Cortex of kidney (tissue), 1 donor: ENCODE results near the gene LRRTM4.

Experiments used
- DNase-seq: peaks from one replicate; lab custom pipeline; 2025; lab: John Stamatoyannopoulos, UW

LRRTM4 gene

DNA sequence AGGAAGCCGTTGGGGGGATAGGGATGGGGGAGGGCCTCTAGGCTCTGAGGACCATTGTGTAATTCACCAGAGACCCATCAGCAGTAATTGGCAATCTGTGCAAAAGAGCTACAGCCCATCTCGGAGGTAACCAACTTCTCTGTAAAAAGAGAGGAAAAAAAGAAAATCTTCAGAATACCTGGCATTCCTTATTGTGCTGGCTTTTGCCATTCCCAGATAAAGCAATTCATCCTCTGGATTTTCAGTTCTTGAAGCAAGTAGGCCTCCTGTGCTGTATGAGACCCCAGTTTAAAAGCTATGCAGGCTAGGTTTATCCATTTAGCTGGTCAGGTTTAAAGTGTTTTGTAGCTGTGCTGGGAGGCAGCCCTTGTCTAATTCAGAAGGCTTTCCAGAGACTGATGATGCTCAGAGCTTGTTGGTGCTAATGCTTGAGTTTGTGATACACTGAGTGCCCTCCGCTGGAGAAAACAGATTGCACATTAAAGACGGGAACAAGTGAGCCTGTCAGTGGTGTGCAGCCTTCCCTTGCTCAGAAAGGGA lies at the start of gene LRRTM4:
TSS of gene LRRTM4 (minus strand) at position 446 of the 540 bp plus-strand sequence.
- no peak for DNase-seq

- no peak for DNase-seq
Measured at GRCh38 chr2:77571545-77571944, 49.4 kb upstream of the LRRTM4 start.

DNA sequence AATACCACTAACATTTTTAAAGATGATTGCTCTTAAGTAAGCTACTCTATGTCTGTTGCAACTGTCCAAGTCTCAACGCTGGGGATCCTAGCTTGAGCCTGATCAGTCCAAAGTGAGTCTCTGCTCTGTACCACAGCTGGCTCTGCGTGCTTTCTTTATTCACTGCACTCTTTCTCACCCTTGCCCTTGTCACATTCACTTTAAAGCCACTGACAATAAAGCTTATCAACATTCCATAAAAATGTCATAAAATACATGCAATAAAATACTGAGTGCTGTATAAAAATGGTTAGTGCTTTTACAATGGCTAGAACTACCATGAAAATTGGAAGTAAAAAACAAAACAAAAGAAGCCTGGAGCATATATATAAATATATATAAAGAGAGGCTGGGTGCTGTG lies 45.5 kb upstream of the LRRTM4 start:
- no peak for DNase-seq

DNA sequence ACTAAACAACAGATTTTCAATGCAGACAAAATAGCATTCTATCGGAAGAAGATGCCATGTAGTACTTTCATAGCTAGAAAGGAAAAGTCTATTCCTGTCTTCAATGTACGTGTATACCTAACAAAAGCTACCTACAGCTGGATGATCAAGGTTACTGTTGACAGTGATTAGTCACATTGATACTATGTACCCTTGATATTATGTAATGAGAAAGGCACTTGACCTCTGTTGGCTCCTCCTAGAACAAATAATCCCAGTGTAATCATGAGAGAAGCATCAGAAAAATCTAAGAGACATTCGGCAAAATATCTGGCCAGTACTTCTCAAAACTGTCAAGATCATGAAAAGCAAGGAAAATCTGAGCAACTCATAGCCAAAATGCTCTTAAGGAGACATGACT lies 44.4 kb upstream of the LRRTM4 start:
- no peak for DNase-seq

- DNase-seq: no peak
Measured at GRCh38 chr2:77566131-77566530, 44.0 kb upstream of the LRRTM4 start.

- DNase-seq: no peak
Measured at GRCh38 chr2:77552956-77553355, 30.8 kb upstream of the LRRTM4 start.

DNA sequence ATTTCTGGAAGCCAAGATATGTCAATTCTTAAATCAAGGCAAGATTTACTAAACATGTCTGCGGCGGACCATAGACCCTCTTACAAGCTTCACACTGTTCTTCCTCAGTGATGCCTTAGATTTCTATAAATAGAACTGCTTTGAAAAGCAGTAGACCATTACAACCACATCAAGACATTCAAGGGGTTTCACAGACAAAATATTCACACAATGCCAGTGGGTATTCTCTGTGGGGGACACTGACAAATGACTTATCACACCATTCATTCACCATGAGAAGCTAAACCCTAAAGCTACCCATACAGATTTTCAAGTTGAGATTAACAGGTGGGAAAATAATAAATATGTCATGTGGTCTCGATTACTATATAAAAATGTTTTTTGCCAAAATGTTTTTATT lies 15.9 kb upstream of the LRRTM4 start:
- DNase-seq: no peak

DNA sequence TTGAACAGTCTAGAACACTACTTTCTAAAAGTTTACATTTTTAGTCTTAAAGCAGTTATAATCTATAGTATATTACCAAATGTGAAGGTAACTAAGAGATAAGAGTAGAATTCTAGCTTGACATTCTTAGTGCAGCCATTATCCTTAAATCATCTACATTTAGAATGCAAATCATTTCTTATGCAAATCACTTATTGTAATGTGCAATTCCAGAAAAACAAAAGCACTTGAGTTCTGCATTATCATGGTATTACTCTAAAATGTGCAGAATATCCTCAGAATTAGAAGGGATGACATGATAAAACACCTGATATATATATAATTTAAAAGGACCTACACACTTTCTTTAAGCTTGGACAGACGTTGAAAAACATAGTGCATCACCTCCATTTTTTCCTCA lies 712 bp upstream of the LRRTM4 start:
- no peak for DNase-seq

DNA sequence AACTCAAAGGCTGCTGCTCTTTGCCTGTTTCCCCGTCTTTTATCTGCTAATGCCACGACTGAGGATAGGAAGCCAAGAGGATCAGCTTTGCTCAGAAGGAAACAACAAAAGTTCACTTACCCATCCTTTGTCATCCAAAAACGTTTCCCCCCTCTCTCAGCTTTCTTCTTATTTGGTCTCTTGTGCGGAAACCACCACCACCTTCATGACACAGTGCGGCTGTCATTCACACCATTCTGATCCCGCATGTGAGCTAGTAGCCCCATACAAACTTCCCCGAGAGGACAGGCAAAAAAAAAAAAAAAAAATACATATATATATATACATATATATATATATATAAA lies 656 bp downstream of the LRRTM4 start:
- no peak for DNase-seq

DNA sequence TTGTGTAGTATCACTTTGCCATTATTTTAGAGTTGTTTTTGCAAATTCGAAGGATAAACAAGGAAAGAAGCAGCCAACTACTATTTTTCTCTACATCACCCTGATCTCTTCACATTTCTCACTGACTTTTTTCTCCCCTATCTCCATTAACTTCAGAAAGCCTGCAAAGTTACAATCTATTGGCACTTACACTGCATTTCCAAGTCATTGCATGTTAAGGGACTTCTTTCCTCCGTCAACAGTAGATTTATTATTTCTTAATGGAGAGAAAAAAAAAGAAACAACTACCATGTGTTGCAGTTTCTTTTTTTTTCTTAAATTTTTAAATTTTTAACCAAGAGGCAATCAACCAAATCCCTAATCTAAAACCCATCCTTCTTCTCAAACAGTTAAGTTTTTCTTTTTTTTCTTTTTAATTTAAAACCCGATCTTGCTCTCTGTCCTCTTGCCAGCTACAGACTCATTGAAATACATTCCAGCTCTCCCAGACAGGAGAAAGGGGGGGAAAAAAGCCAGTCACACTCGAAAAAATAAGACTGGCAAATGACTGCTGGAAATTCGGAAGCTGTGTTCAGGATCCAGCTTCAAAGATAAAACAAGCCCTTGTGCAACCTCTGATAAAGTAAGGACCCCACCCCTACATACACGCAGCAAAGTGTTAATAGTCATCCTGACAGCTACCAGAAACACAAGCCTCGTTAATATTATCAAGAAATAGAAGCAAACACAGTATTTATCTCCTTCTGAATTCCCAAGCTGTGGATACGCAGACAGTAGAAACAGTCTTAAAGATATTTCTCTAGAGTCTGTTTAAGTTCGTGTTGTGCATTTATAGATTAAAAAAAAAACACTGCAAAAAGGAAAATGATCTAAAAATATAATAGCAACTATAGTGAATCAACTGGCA lies 1.3 kb downstream of the LRRTM4 start:
- no peak for DNase-seq

- DNase-seq: no peak
Measured at GRCh38 chr2:77519888-77520506, 2.2 kb downstream of the LRRTM4 start.

DNA sequence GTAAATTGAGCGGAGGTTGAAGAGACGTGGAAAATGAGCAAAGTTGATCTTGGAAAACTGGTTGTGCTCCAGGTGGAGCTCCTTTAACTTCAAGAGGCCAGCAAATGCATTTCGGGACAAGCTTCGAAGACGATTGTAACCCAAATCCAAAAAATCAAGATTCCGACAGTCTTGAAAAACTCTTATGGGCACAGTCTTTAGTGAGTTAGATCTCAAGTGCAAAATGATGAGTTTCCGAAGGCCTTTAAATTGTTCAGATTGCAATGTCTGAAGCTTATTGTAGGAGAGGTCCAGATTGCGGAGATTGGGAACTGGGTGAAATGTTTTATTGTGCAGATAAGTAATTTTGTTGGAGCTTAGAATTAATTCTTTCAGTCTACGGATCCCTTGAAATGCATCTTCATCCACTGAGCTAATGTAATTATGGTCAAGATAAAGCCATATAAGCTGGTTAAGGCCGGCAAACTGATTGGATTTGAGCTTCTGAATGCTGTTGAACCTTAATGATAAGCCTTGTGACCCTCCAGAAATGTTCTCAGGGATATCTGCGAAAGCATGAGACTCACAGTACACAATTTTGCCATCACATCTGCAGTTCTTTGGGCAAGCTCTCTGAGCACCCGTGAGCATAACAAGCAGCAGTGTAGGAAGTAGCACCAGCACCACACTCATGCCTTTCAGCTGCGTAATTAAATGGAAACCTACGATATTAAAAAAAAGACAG lies 2.9 kb downstream of the LRRTM4 start:
- no peak for DNase-seq

DNA sequence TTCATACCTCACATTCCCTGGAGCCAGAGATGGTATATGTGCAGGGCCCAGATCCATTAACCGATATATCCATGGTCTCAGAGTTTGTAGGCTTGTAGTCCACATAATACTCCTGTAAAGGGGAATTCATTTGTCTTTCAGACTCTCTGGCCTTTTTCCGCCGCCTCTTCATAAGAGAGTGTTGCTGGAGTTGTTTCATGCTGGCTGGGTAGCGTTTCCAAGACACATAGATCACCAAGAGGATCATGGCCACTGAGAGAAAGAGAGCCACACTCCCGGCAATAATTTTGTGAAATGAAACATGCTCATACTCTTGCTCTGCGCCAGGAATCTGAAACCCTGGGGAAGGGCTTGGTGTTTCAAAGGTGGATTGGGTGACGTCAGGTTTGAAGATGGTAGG lies 3.9 kb downstream of the LRRTM4 start:
- no peak for DNase-seq

DNA sequence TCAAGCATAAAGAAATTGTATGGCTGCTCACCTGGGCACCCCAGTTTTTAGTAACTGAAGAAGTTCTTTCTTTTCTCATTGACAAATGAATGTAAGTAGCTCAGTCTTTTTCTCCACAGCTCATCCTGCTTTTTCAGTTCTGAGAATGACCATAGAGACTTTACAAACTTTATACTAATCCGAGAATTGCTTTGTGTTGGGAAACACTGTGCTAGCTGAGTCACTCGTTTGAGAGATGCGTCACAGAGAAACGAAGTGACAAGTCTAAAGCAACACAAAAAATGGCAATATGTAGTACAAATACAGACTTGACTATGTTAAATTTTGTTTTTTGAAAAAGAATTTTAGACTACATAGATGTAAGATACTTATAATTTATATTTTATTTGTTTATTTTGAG lies 9.0 kb downstream of the LRRTM4 start:
- DNase-seq: no peak

DNA sequence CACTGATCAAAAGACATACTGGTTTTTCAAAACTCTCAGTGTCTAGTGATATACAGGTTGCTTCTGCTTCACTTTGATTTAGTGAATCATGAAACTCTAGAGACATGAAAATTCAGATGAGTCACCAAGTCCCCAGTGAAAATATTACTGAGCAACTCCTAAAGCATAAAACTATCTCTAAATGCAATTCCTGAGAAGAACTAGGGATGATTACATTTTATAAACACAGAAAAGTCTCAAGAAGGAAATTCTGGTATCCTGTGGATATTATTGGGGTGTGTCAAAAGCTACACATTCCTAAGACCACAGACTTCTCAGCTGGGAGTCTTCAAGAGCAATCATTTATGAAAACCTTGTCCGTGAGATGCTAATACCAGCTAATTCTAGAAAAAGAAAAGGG lies 9.7 kb downstream of the LRRTM4 start:
- DNase-seq: no peak

DNA sequence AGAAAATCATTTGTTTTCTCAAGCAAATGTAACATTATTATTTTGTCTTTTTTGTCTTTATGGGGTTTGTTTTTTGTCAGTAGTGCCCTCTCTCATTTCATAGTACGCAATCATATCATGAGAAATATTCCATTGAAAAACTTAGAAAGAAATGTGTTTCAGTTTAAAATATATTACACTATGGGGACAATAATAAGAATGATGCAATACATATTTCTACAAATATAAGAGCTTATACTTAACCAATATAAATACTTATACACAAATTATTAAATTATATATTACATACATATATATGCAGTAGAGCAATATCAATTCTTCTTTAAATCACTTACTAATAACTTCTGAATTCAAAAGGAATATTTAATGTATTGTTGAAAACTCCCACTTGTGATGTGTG lies 13.7 kb downstream of the LRRTM4 start:
- DNase-seq: no peak

GRCh38 chr2:77507657-77508056 lies 14.5 kb downstream of the LRRTM4 start:
- DNase-seq: no peak

DNA sequence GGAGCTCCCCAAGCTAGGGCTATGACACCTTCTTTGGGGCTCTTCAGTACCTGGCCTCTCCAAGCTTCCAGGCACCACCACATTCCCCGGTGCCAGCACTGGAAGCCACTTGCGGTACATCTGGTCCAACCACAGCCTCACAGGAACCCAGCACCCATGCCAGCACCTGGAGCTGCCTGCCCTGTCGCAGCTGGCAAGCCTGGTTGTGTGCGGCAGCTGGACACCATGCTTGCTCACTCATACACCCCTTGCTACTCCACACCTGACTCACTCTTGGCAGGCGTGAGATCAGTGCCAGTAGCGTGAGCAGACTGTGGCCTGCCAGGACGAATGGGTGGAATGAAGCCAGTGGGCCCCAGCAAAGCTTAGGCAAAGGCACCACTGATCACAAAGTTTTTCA lies 34.0 kb downstream of the LRRTM4 start:
- DNase-seq: no peak

DNA sequence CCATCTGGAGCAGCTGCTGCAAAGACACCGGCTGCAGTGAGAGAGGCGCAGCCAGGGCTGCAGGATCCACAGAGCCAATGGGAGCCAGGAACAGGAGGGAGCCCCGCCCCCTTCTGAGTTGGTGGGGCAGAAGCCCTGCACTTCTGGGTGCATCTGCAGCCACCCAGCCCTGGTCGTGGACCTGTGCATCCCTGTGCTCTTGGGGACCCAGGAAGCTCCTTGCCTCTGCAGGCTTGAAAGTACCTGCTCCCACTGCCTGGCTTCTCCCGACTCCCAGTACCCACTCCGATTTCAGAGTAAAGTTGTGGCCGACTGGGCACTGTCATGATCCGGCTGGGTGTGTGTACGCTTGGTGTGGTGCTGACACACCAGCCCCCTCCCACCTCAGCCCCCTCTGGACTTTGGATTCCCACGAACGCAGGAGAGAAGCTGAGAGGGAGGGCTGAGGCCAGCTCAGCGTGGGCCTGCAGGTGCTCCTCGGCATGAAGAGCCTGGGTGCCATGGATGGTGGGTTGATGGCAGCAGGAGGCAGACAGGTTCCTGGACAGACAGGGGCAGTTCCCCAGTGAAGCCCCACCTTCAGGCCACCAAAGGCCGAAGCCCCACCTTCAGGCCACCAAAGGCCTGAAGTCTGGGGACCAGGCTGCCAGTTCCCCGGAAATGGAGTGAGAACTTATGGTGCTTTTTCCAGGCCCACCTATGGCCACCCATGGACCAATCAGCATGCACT lies 34.9 kb downstream of the LRRTM4 start:
- no peak for DNase-seq

DNA sequence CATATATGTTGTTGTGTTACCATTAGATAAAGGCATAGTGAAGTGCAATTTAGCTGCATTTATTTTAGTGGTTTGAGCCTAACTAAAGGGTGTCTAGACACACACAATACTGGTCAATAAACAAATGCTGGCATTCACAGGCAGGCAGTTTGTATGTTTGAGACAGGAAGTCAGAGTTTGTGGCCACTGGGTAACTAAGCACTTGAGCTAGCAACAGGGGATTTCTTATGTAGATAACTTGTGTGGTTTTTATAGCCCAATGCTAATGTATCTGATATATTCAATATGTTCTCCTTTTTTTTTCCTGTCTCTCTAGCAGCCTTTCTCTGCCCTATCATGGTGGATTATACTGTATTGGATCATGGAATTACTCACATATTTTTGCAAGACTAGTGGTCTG lies 38.1 kb downstream of the LRRTM4 start:
- DNase-seq: no peak

- DNase-seq: no peak
Measured at GRCh38 chr2:77479895-77480294, 42.3 kb downstream of the LRRTM4 start.

DNA sequence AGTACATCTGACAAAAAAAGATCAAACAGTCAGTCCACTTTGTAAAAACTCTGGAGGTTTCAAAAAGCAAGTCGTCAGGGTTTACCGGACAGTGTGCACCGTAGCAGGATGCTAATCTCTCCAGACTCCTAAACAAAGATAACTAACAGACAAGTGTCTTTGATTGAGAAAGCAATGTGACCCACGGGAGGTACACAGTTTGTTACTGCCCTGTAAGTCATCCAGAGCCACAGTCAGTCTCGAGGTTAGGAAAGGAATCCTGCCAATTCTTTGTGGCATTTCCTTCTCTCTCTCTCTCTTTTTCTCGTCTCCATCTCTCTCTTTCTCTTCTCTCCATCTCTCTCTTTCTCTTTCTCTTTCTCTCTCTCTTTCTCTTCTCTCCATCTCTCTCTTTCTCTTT lies 42.8 kb downstream of the LRRTM4 start:
- DNase-seq: no peak
